ENCODE data around the gene HLA-DQA2.

DNA sequence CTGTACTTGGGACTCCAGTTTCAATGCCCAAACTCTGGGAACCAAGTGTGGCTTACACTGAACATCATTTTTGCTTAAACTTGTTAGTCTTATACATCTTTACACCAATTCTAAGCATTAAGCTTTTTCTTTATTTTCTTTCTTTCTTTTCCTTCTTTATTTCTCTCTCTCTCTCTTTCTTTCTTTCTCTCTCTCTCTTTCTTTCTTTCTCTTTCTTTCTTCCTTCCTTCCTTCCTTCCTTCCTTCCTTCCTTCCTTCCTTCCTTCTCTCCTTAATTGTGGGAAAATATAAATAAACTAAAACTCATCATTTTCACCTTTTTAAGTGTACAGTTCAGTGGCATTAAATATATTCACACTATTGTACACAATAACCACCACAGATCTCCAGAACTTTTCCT lies 31.6 kb upstream of the HLA-DQA2 start:
- no peak for TF ChIP-seq EP300 (IDR thresholded peaks at IDR 0.05; ENCODE audit: borderline replicate concordance)
- TF ChIP-seq RAD21 (IDR thresholded peaks at IDR 0.05; ENCODE audit: low read depth): no peak
- no peak for TF ChIP-seq EGR1 (IDR thresholded peaks at IDR 0.05)
- TF ChIP-seq, protein P1, sequence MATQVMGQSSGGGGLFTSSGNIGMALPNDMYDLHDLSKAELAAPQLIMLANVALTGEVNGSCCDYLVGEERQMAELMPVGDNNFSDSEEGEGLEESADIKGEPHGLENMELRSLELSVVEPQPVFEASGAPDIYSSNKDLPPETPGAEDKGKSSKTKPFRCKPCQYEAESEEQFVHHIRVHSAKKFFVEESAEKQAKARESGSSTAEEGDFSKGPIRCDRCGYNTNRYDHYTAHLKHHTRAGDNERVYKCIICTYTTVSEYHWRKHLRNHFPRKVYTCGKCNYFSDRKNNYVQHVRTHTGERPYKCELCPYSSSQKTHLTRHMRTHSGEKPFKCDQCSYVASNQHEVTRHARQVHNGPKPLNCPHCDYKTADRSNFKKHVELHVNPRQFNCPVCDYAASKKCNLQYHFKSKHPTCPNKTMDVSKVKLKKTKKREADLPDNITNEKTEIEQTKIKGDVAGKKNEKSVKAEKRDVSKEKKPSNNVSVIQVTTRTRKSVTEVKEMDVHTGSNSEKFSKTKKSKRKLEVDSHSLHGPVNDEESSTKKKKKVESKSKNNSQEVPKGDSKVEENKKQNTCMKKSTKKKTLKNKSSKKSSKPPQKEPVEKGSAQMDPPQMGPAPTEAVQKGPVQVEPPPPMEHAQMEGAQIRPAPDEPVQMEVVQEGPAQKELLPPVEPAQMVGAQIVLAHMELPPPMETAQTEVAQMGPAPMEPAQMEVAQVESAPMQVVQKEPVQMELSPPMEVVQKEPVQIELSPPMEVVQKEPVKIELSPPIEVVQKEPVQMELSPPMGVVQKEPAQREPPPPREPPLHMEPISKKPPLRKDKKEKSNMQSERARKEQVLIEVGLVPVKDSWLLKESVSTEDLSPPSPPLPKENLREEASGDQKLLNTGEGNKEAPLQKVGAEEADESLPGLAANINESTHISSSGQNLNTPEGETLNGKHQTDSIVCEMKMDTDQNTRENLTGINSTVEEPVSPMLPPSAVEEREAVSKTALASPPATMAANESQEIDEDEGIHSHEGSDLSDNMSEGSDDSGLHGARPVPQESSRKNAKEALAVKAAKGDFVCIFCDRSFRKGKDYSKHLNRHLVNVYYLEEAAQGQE (IDR thresholded peaks at IDR 0.05; ENCODE audit: low read depth): no peak
- TF ChIP-seq FOXM1 (IDR thresholded peaks at IDR 0.05; ENCODE audit: borderline replicate concordance, low read depth): no peak

Data from Ishikawa (cell line).